ENCODE data around the gene SNHG17.

Gene SNHG17

DNA sequence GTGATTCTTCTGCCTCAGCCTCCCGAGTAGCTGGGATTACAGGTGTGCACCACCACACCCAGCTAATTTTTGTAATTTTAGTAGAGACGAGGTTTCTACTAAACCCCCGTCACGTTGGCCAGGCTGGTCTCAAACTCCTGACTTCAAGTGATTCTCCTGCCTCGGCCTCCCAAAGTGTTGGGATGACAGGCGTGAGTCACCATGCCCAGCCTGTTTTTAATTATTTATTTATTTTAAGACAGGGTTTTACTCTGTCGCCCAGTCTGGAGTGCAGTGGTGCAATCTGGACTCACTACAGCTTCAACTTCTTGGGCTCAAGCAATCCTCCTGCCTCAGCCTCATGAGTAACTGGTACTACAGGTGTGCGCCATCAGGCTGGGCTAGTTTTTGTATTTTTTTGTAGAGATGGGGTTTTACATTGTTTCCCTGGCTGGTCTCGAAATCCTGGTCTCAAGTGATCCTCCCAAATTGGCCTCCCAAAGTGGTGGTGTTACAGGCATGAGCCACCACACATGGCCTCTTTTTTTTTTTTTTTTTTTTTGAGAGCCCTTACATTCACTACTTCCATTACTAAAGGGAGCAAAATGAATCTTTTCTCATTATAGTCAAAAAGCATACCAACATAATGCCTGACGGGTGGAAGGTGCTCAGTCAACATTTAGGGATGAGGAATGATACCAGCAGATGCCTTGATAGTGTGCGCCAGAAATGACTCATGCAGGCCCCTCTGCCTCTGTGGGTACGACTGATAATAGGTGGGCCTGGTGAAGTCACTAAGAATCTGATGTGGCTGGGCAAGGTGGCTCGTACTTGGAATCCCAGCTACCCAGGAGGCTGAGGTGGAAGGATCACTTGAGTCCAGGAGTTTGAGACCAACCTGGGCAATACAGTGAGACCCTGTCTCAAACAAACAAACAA is 19.7 kb upstream of the SNHG17 start:
- no peak for DNase-seq (ENCODE audit: low spot score)
- in situ Hi-C loops (cut with MboI; ENCODE audit: low sequenced_read_pairs, unreplicated experiment): no loop called here
- TF ChIP-seq, protein P1, sequence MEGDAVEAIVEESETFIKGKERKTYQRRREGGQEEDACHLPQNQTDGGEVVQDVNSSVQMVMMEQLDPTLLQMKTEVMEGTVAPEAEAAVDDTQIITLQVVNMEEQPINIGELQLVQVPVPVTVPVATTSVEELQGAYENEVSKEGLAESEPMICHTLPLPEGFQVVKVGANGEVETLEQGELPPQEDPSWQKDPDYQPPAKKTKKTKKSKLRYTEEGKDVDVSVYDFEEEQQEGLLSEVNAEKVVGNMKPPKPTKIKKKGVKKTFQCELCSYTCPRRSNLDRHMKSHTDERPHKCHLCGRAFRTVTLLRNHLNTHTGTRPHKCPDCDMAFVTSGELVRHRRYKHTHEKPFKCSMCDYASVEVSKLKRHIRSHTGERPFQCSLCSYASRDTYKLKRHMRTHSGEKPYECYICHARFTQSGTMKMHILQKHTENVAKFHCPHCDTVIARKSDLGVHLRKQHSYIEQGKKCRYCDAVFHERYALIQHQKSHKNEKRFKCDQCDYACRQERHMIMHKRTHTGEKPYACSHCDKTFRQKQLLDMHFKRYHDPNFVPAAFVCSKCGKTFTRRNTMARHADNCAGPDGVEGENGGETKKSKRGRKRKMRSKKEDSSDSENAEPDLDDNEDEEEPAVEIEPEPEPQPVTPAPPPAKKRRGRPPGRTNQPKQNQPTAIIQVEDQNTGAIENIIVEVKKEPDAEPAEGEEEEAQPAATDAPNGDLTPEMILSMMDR (IDR thresholded peaks at IDR 0.05; ENCODE audit: borderline replicate concordance, control extremely low read depth, extremely low read depth, insufficient read depth, missing control alignments): no peak

DNA sequence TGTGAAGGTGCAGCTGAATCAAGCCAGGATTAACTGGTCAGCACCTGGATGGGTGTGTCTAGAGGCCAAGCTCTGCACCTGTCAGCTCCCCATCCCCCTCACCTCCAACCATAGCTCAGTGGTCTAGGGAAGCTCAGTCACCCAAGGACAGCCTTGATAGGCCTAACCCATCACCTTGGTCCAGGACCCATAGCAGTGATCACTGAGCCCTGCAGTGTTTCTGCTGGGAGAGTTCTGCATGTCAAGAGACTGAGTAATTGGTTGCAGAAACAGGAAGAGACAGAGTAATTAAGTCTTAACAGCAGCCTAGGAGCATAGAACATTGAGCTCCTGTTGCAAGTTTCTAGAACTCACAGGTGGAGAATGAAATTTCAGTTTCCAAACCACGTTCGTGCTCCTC is 18.8 kb upstream of the SNHG17 start:
- in situ Hi-C loops (cut with MboI; ENCODE audit: low sequenced_read_pairs, unreplicated experiment): no loop called here
- TF ChIP-seq, protein P1 (IDR thresholded peaks at IDR 0.05; ENCODE audit: borderline replicate concordance, control extremely low read depth, extremely low read depth, insufficient read depth, missing control alignments): no peak
- DNase-seq (ENCODE audit: low spot score): peak; percentile 44

DNA sequence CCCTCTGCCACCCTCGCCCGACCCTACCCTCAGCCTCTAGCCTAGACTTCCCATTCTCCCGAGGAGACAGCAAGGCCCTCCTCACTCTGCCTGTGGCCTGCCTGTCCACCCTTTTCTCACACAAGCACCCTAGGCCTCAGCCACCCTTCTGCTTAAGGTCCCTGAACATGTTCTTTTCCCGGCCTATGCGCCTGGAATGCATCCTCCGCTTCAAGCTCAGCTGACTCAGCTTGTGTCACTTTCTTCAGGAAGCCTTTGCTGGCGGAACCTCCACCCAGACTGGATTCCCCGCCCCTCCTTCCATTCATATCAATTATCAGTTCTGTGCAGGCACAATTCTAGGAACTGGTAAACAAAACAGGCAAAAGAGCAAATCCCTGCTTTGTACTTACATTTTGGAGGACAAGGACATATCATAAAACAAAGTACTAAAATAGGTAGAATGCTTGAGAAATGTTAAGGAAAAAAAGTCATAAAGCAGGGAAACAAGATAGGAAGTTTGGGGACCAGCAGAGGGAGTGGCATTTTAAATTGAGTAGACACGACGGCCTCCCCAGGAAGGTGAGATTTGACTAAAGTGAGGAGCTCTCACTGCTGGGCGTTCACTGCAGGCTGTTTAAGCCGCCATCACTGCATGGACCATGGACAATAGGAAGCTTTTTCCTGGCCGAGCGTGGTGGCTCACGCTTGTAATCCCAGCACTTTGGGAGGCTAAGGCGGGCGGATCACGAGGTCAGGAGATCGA is 17.9 kb upstream of the SNHG17 start:
- TF ChIP-seq, protein P1 (IDR thresholded peaks at IDR 0.05; ENCODE audit: borderline replicate concordance, control extremely low read depth, extremely low read depth, insufficient read depth, missing control alignments): no peak
- in situ Hi-C loops (cut with MboI; ENCODE audit: low sequenced_read_pairs, unreplicated experiment): no loop called here
- DNase-seq (ENCODE audit: low spot score): no peak

DNA sequence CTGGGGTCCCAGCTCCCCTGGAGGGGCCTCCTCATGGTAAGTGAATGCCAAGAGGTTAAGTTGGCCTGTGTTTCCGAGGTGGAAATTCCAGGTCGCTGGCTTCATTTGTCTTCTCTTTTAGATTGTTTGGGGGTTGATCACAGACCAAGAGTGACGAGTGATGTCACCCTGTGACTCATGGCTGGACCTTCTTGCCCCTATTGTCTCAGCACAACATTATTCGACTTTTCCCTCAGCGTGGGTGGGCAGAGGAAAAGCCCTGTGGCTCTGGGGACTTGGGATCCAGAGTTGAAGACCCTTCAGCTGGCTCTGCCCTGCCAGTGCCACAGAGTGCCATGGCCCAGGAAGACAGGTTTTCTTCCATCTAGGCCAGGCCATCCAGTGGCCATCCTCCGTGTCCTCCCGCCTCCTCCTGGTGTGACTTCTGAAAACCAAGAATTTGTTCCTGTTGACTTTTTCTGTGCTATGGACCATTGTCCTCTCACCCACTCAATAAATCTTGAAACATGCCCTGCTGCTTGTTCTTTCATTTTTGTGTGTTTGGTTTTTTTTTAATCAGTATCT is 15.4 kb upstream of the SNHG17 start:
- in situ Hi-C loops (cut with MboI; ENCODE audit: low sequenced_read_pairs, unreplicated experiment): no loop called here
- TF ChIP-seq, protein P1 (IDR thresholded peaks at IDR 0.05; ENCODE audit: borderline replicate concordance, control extremely low read depth, extremely low read depth, insufficient read depth, missing control alignments): no peak
- no peak for DNase-seq (ENCODE audit: low spot score)

DNA sequence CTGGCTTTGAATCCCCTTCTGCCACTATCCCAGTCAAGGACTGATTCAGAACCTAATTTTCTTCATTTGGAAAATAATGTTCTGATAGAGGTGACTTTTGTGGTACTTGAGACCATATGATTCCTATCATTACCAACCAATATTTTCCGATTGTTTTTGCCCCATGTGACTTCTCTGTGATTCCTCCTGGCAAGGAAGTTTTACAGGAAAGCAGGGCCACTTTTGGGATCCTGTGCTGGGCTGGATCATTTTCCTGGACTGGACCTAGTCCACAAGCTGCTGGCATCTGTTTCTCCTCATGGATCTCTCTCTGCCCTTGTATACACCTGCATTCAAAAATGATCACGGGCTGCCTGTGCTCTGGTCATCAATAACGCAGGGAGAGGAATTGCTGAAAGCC is 13.9 kb upstream of the SNHG17 start:
- in situ Hi-C loops (cut with MboI; ENCODE audit: low sequenced_read_pairs, unreplicated experiment): no loop called here
- TF ChIP-seq, protein P1 (IDR thresholded peaks at IDR 0.05; ENCODE audit: borderline replicate concordance, control extremely low read depth, extremely low read depth, insufficient read depth, missing control alignments): no peak
- no peak for DNase-seq (ENCODE audit: low spot score)

DNA sequence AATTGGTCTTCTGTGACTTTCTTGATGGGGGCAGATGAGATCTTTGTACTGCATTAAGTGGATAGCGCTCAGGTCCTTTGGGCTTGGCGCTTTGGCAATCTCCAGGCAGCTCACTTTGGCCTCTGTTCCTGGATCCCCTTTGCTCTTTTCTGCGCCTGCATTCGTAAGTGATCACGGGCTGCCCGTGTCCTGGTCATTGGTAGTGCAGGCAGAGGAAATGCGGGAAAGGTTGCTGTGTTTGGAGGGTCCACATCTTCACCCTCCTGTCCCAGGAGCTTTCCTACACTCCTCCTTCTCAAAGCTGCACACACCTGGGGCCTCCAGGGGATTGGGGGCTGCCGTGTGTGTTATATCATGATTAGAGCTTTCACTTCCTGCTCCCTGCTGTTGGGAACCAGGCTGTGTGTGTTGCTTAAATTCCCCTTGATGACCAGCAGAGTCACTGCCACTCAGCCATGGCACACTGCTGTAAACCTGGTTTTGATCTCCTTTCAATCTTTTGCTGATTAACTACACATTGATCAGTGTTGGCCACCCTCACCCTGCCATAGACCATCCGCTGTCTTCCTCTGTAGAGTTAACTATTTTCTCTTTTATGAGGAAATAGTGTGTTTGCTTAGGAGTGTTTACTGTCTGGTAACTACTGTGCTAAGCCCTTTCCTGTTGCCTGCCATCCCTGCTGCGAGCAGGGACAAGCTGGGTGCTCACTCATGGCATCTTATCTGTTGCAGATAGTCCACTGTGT is 13.0 kb upstream of the SNHG17 start:
- in situ Hi-C loops (cut with MboI; ENCODE audit: low sequenced_read_pairs, unreplicated experiment): no loop called here
- TF ChIP-seq, protein P1 (IDR thresholded peaks at IDR 0.05; ENCODE audit: borderline replicate concordance, control extremely low read depth, extremely low read depth, insufficient read depth, missing control alignments): no peak

More for the DNA sequence above, 13.0 kb upstream of the SNHG17 start:
- DNase-seq (ENCODE audit: low spot score): no peak
